Esophagus squamous epithelium (tissue), 5 donors: ENCODE results near the gene SORCS1. TPM values are rescaled to one million over a fixed set of nuclear protein-coding genes. Genes with fewer than 3 reads are reported as not detected.

Experiments
- DNase-seq: peaks from one replicate; lab custom pipeline; 2025; lab: John Stamatoyannopoulos, UW
- H3K27ac ChIP-seq, 4 donors: fragments of 200-600 bp; sonication (generic); one replicate each; pipeline ENCODE4 v1.5.1; 2016 to 2019; ENCODE audit warnings: mild to moderate bottlenecking in 1 of 4
- H3K27me3 ChIP-seq, 4 donors: fragments of 200-600 bp; sonication (generic); 1 replicate in 3 of 4; 2 replicates in 1 of 4; pipeline versions ENCODE4 v1.5.1 to v1.6.0; 2017 to 2021; ENCODE audit warnings: antibody characterized with exemption in 1 of 4
- H3K36me3 ChIP-seq, 3 donors: fragments of 200-600 bp; sonication (generic); one replicate each; pipeline ENCODE4 v1.5.1; 2016 to 2019
- H3K4me1 ChIP-seq, 3 donors: fragments of 200-600 bp; sonication (generic); one replicate each; pipeline ENCODE4 v1.5.1; 2017 to 2019
- H3K4me3 ChIP-seq, 4 donors: fragments of 200-600 bp; sonication (generic); 1 replicate in 3 of 4; 2 replicates in 1 of 4; pipeline ENCODE4 v1.5.1; 2016 to 2019; ENCODE audit warnings: mild to moderate bottlenecking in 2 of 4, moderate library complexity in 1 of 4
- H3K9me3 ChIP-seq, 3 donors: fragments of 200-600 bp; sonication (generic); one replicate each; pipeline ENCODE4 v1.5.1; 2016 to 2019
- POLR2A ChIP-seq, 4 donors: fragments of 450-650 bp; IDR thresholded peaks; one replicate each; pipeline ENCODE4 v1.6.1; 2017; ENCODE audit warnings: antibody characterized with exemption in 4 of 4, mild to moderate bottlenecking in 4 of 4, moderate library complexity in 3 of 4
- WGBS, 2 donors: methylation state at CpG; one replicate each; pipeline ENCODE4 v1.1.5; 2018; 5-methylcytosine and 5-hydroxymethylcytosine counted together
- intact Hi-C: fragments of 100-400 bp; cut with DNase I; formaldehyde crosslinking; loops from one replicate; pipeline ENCODE4 v1.15.0; 2022
- total RNA-seq, 4 donors: library from RNA; depleted of rRNA; stranded (reverse); fragments of >200 nt; gene quantifications; one replicate each; pipeline ENCODE4 v1.1.0, GENCODE V29; 2016
- TF ChIP-seq, protein P1 (sequence below), 6 experiments: fragments of 450-650 bp in 4 of 6; fragments of 200-600 bp in 2 of 6; sonication (generic) in 2 of 6; IDR thresholded peaks; one replicate each; pipeline ENCODE4 v1.5.1; 2016 to 2019; ENCODE audit warnings: antibody characterized with exemption in 6 of 6, mild to moderate bottlenecking in 4 of 6, moderate library complexity in 4 of 6
- donor health status: DM: yes; HTN: yes; CAD: no.

SORCS1 gene
- total RNA-seq, 4 donors from 2014 or later, result 0.88 to 4.8 (median 1.4) TPM; not detected in 1

DNA sequence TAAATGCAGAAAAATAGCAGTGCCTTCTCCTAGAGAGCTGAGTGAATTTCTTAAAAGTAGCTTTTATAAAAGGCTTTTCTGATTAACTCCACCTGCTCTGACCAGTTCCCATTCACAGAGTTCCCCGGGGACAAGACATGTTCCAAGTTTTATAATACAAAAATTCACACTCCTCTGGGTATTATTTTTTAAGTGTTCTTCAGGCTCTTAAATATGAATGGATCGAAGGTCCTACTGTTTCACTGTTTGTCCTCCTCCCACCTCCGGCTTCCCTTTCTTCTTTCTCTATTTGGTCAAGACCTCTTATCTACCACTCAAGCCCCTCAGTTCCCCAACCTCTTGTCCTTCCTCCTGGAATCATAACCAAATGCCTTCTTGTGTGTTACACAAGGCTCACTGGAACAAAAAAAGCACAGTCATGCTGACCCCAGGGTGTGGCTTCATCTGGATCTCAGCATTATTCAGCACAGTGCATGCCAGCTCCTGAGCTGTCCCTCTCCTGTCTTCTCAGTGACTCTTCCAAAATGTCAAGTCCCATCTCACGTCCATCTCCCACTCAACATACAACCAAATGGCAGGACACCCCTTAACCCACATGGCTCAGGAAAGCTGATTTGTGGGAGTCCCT is 222.4 kb downstream of the SORCS1 start:
- no peak for DNase-seq
- WGBS, 2 donors, result 47 to 67% methylated on average over 4 of the region's 4 CpGs
- H3K4me1 ChIP-seq, result no peaks in the 10 kb centered on the region

DNA sequence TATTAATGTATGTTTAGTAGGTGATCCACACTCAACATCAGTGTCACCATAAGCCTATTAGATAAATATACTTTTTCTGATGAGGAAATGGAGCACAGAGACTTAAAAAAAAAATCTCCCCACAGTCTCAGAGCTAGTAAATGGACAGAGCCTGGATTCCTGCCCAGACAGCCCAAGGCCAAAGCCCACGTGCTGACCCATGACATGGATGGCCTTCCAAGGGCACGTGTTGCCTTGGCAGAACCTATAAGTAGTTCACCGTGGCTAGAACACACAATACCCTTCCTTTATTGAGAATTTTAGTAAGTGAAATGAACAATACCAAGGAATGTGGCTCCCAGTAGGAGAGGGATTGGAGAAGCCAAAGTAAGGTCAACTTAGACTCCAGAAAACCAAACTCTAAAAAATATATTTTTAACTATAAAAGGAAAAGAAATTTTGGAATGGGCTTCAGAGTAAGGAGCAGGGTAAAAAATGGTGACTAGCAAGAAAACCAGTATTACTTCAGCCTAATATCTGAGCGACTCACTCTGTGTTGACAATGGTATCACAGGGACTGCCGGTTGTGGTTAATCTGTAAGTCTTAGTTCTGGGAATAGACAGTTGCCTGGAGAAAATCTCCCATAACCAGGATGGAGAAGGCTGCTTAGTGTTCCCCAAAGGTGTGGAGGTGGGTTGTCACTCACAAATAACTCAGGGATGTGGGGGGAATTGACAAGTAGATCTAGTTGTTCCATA is 223.0 kb downstream of the SORCS1 start:
- WGBS, 2 donors, result 47 to 54% methylated on average over 3 to 5 of the region's 5 CpGs
- DNase-seq, result no peak
- Histone ChIP-seq H3K27ac (no peak overlapping the region), H3K4me3 (no peak overlapping the region), H3K27me3 (no peaks in the 10 kb centered on the region), H3K36me3 (no peaks in the 10 kb centered on the region), H3K4me1 (no peaks in the 10 kb centered on the region), H3K9me3 (no peaks in the 10 kb centered on the region)
- TF ChIP-seq POLR2A (IDR thresholded peaks at IDR 0.05), result no peak
- TF ChIP-seq, protein P1, sequence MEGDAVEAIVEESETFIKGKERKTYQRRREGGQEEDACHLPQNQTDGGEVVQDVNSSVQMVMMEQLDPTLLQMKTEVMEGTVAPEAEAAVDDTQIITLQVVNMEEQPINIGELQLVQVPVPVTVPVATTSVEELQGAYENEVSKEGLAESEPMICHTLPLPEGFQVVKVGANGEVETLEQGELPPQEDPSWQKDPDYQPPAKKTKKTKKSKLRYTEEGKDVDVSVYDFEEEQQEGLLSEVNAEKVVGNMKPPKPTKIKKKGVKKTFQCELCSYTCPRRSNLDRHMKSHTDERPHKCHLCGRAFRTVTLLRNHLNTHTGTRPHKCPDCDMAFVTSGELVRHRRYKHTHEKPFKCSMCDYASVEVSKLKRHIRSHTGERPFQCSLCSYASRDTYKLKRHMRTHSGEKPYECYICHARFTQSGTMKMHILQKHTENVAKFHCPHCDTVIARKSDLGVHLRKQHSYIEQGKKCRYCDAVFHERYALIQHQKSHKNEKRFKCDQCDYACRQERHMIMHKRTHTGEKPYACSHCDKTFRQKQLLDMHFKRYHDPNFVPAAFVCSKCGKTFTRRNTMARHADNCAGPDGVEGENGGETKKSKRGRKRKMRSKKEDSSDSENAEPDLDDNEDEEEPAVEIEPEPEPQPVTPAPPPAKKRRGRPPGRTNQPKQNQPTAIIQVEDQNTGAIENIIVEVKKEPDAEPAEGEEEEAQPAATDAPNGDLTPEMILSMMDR (IDR thresholded peaks at IDR 0.05), result no peak
- intact Hi-C loops, result no loop called here

More for the DNA sequence above, 222.4 kb downstream of the SORCS1 start:
- intact Hi-C loops, result no loop called here
- Histone ChIP-seq H3K27ac (no peak overlapping the region), H3K36me3 (no peaks in the 10 kb centered on the region), H3K9me3 (no peaks in the 10 kb centered on the region), H3K27me3 (no peaks in the 10 kb centered on the region), H3K4me3 (no peak overlapping the region)
- TF ChIP-seq, protein P1 (IDR thresholded peaks at IDR 0.05), result no peak
- TF ChIP-seq POLR2A (IDR thresholded peaks at IDR 0.05), result no peak

DNA sequence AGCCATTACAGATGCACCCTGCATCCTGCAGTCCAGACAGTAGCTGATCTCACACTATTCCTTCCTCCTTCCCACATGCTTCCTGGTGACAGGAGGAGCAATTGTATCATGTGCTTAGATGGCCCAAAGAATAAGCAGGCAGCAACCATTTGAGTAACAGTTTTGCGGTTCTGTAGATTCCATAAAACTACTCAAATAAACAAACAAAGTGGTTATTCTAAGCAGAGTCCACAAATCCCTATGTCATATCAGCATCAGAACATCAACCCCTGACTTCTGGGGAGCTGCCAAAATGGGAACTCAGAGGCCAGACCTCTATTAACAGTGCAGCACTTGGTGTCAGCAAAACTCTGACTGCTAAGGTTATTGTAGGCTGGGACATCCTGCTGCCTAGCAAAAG is 226.0 kb downstream of the SORCS1 start:
- H3K4me1 ChIP-seq, result no peaks in the 10 kb centered on the region
- H3K36me3 ChIP-seq, result no peaks in the 10 kb centered on the region
- intact Hi-C loops, result no loop called here
- H3K27me3 ChIP-seq, result no peaks in the 10 kb centered on the region
- DNase-seq, result no peak
- no peak for TF ChIP-seq POLR2A (IDR thresholded peaks at IDR 0.05)
- TF ChIP-seq, protein P1 (IDR thresholded peaks at IDR 0.05), result no peak
- no peaks in the 10 kb centered on the region for H3K9me3 ChIP-seq
- H3K27ac ChIP-seq, result no peak overlapping the region
- WGBS, 2 donors, result 57% methylated on average over 1 of the region's 1 CpG
- H3K4me3 ChIP-seq, result no peak overlapping the region

DNA sequence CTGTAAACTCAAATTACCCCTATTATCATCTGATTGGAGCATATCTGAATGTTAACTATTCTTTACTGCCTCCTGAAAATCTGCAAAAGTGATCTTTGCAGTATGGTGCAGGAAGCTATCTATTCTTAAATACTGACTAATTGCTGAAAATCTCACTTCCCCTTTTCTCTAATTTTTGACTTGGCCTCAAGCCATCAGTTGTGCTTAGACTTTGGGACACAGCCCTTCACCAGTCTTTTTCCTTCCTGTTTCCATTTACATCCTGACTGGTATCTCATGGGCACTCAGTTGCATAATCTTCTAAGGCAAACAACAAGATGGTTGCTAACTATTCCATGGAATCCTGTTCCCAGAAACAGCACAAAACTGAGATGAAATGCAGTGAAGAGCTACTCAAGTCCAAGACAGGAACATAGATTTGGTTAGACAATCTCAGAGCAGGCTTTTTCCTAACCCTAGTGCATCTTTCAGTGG is 228.5 kb downstream of the SORCS1 start:
- intact Hi-C loops, result no loop called here
- Histone ChIP-seq H3K9me3 (no peaks in the 10 kb centered on the region), H3K27ac (no peak overlapping the region), H3K36me3 (no peaks in the 10 kb centered on the region), H3K4me1 (no peaks in the 10 kb centered on the region), H3K27me3 (no peaks in the 10 kb centered on the region), H3K4me3 (no peak overlapping the region)
- no peak for DNase-seq
- TF ChIP-seq POLR2A (IDR thresholded peaks at IDR 0.05), result no peak
- TF ChIP-seq, protein P1 (IDR thresholded peaks at IDR 0.05), result no peak

DNA sequence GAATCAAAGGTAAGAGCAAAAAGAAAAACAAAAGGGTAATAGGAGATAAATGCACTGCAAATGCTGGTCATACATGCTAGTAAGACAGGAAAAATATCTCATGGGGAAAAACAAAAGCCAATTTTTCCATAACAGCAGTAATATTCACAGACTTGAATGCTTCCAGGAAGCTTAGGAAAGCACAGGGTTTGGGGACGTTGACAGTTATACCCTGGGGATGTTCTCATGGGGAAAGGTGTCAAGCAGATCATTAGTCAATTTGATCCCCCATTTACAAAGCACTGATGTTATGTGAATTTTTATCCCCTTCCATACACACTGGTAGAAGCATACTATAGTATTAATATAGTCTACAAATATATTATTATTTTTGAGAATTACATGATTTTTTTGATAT is 232.7 kb downstream of the SORCS1 start:
- Histone ChIP-seq H3K36me3 (no peaks in the 10 kb centered on the region), H3K27ac (no peak overlapping the region), H3K27me3 (no peaks in the 10 kb centered on the region), H3K9me3 (no peaks in the 10 kb centered on the region), H3K4me3 (no peak overlapping the region), H3K4me1 (no peaks in the 10 kb centered on the region)
- 17 to 20% methylated on average over 1 of the region's 1 CpG for WGBS, 2 donors
- no peak for TF ChIP-seq POLR2A (IDR thresholded peaks at IDR 0.05)
- TF ChIP-seq, protein P1 (IDR thresholded peaks at IDR 0.05), result no peak
- intact Hi-C loops, result no loop called here
- no peak for DNase-seq
